GM19468 (cell line): ENCODE results near the gene SIGLEC7.

Source experiments
- ATAC-seq: cut with Tn5 transposase; IDR thresholded peaks from one replicate; pipeline ENCODE4 v1.9.1; 2021; ENCODE audit warnings: mild to moderate bottlenecking, moderate library complexity, moderate number of reproducible peaks; ENCODE audit not compliant: unreplicated experiment; ENCODE audit errors: extremely low read depth

The SIGLEC7 gene

DNA sequence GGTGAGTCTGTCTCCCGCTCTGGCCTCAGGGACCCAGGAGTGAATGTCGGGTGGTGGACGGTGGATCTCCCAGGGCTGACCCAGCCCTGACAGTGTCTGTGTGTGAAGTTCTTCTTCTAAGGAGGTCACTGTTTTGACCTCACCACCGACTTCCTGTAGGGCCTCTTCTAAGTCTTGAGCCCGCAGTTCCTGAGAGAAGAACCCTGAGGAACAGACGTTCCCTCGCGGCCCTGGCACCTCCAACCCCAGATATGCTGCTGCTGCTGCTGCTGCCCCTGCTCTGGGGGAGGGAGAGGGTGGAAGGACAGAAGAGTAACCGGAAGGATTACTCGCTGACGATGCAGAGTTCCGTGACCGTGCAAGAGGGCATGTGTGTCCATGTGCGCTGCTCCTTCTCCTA lies at the start of gene SIGLEC7:
SIGLEC7 (plus strand) TSS at position 183 of the 400 bp plus-strand sequence; CDS start at position 252, 69 bp downstream.
- ATAC-seq: no peak

DNA sequence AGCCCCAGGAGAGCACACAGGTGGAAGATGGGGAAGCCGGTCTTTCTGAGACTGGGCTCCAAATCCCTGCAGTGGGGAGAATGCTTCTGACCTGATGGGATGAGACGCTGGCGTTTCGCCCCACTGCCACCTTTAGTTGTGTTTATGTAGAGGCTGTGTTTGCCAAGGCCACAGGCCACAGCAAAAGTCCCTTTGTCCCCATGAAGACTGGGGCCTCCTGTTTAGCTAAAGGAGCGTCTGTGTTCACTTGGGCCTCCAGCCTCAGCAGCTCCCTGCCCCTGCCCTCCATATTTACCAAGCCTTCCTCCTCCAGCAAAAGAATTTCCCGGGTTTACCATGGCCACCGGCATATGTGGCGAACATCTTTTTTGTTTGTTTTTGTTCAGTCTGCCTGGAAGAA lies 49.0 kb upstream of the SIGLEC7 start:
- ATAC-seq: no peak

DNA sequence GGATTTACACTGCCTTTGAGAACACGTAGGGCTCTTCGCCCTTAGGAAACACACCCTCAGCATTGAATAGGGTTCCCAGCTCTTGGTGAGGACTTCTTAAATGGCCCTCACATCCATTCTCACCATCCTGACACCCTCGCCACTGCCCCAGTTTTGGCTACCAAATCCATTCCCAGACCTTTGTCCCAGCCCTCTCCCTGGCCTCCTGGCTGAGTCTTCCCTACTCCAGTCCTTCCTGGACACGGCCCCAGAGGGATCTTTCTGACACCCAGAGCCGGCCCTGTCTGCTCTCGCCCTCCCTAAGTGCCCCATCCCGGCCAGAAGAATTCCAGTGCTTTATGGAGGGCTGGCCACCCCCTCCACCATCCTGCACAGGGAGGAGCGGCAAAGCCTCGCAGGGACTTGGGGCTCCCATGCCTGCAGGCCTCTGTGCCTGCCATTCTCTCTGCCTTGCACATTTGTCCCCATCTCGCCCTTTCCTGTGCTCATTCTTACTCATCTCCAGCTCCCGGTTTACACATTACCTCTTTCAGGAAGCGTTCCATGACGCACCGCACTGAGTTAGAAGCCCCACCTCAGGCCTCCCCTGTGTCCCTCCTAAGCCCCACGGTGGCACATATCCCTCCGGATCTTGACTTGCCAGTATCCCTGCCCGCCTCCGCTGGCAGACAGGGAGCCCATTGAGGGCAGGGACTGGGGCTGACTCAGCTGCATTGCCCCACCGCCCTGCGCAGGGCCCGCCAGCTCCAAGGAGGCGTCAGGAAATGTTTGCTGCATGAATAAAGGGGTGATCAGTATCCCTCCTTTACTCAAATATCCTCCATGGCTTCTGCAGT lies 48.4 kb upstream of the SIGLEC7 start:
- ATAC-seq: no peak

DNA sequence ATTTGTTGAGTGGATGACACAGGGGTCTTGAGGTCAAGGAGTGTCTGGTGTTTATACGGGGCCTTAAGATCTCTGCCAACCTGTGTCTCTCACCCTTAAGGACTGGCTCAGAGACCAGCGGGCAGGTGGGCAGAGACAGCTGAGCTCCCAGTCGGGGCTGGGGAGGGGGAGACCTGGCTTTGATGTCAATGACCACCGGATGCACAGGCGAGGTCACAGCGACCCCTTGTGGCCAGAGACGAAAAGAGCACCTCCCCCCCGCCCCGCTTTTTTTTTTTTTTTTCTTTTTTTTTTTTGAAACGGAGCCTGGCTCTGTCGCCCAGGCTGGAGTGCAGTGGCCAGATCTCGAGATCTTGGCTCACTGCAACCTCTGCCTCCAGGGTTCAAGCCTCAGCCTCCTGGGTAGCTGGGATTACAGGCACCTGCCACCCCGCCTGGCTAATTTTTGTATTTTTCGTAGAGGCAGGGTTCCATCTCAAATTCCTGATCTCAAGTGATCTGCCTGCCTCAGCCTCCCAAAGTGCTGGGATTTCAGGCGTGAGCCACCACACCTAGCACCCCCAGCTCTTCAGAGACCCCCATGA lies 47.3 kb upstream of the SIGLEC7 start:
- no peak for ATAC-seq

DNA sequence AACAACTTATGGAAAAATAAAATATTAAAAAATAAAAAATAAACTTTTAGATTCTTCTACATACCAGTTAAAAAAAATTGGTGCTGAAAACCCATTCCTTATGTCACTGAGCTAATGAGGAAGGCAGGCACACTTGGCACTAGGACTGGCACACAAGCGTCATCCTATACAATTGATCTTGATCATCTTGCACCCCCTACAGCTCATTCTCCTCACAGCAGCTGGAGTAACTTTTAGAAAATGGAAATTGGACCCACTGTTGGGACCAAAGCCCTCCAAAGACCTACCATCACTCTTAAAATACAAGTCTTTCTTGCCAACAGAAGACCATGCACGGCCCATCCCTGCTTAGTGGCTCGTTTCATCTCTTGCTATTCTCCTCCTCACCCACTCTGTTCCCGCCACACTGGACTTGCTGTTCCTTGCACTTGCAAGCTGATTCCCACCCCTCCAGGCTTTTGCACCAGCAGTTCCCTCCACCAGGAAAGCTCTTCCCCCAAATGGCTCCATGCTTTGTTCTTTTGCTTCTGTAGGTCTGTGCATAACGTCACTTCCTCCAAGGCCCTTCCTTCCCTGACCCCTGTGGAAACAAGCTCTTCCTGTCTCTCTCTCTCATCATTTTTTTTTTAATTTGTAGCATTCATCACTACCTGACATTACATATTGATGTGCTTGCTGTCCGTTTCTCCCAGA lies 45.5 kb upstream of the SIGLEC7 start:
- ATAC-seq: no peak

DNA sequence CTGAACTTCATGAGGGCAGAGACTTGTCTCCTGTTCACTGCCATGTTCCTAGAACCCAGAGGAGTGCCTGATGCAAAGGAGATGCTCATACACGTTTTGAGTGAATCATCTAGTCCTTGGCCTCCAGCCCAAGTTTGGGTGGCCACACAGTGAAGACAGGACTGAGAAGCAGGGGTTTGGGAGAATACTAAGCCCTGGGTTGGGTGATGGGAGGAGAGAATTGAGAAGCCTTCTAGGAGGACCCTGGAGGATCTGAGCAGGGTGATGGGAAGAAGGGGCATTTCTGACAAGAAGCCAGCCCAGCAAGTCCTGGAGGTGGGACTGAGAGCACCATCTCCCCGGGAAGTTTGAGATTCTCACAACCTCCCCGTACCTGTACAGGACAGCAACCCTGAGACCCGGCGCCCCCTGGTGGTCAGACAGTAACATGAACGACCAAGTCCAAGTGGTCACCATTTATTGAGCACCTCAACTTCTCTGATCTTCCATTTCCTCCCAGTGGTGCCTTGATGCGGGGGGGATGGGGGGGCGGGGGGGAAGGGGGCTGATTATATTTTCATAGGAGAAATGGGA lies 44.8 kb upstream of the SIGLEC7 start:
- no peak for ATAC-seq

DNA sequence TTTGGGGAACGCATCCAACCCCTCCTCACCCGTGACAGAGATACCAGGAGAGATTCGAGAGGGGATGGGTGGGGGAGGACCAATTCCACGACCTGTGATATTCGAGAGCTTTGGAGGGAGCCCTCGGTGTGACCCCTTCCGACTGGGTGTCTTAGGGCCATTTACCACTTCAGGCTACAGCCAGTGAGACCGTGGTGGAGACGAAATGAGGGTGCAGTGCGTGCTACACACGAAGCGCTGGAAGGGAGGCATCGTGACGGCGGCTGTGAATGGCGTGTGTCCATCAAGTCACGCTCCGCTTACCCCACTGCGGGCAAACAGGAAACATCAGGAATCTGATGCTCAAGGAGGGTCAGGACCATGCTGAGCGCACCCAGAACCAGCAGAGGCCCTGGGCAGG lies 44.3 kb upstream of the SIGLEC7 start:
- no peak for ATAC-seq

DNA sequence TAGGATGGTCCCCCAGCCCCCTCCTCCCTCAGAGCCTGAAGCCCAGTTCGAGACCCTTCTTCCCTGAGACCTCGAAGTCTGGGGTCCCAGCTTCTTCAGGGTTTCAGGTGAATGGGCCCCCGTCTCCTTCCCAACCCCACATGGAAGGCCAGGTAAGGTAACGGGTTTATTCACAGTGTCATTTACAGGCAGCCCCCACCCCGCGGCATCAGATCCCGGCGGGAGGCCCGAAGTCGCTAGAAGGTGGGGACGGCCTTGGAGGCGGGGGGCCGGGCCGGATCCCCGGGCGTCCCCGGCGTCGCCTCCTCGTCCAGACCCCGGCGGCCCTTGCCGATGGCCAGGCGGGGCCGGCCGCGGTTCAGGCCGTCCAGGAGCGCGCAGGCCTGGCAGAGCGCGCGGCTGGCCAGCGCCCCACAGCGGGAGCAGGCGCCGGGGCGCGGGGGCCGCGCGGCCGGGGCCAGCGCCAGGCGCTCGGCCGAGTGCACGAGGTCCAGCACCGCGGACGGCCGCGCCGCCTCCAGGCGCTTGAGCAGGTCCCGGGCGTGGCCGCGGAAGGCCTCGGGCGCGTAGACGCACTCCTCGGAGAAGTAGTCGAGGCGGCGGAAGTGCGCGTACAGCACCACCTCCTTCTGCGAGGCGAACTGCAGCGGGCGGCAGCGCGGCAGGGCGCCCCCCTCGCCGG lies 43.6 kb upstream of the SIGLEC7 start:
- no peak for ATAC-seq

DNA sequence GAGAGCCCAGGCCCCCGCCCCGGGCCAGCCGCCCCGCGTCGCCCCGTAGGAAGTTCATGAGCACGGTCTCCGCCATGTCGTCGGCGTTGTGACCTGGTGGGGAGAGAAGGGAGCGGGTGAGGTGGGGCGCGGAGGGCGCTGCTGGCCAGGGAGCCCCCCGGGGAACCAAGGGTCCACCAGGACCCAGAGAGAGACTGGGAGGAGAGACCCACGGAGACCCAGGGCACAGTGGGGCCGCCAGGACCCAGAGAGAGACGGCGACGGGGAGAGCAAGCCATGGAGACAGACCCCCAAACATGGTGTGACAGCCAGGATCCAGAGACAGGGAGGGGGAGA lies 43.1 kb upstream of the SIGLEC7 start:
- ATAC-seq: no peak

DNA sequence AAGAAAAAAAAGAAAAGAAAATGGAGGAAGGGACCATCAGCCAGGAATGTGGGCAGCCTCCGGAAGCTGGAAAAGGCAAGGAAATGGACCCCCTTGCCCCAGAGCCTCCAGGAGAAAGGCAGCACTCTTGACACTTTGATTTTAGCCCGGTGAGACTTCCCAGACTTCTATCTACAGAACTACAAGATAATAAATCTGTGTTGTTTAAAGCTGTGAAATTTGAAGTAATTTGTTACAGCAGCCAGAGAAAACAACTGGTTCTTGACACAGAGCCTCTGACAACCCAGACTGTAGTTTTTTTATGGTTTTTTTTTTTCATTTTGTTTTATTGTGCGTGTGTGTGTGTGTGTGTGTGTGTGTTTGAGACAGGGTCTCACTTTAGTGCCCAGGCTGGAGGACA lies 41.5 kb upstream of the SIGLEC7 start:
- no peak for ATAC-seq

DNA sequence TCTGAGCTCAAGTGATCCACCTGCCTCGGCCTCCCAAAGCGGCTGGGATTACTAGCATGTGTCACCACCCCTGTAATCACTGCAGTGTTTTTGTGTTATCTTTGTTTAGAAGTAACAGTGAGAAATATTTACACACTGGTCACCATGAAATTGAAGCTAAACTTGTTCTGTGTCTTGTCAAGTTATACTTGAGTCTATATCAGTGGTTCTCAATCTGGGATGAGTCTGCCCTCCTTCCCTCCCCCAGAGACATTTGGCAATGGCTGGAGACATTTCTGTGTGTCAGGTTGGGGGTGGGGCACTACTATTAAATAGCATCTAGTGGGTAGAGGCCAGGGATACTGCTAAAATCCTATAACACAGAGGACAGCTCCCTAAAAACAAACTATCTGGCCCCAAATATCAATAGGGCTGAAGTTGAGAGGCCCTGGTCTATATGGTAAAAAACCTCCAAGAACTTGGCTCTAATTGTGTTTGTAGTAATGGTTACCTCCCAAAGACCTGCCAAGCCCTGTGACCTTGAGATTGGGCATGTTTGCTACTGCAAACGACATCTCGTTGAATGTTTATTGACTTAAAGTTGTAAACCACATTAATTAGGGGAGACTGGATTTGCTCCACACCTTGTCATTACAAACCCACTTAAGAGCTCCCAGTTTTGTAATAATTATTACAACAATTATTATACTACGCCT lies 40.8 kb upstream of the SIGLEC7 start:
- ATAC-seq: no peak

DNA sequence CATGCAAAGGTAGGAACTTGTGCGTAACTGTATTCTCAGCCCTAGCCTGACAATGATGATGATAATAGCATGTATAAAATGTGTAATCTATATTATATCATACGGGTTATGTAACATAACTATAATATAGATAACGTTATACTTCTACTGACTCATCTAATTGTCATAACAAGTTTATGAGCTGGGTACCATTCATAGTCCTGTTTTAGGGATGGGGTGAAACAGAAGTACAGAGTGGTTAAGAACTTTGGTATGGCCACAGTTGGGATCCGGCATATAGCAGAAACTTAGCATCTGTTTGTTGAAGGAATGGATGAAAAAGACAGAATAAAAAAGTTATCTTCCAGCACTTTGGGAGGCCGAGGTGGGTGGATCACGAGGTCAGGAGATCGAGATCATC lies 39.1 kb upstream of the SIGLEC7 start:
- ATAC-seq: no peak

DNA sequence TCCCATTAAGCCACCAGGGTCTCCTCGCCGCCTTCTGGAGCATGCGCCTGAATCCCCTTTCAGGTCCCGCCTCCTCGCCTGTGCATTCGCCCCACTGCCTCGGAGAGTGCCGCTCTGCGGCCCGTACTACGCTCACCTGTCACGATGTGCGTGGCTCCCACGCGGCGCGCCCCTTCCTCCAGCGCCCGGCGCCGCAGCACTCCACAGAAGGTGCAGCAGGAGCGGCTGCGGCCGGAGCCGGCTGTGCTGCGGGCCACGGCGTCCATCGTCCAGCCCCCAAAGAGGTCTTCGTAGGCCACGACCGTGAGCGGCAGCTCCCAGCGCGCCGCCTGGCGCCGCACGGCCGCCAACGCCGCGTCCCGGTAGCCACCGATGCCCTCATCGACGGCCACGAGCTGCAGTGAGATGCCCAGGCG lies 38.2 kb upstream of the SIGLEC7 start:
- ATAC-seq: no peak

DNA sequence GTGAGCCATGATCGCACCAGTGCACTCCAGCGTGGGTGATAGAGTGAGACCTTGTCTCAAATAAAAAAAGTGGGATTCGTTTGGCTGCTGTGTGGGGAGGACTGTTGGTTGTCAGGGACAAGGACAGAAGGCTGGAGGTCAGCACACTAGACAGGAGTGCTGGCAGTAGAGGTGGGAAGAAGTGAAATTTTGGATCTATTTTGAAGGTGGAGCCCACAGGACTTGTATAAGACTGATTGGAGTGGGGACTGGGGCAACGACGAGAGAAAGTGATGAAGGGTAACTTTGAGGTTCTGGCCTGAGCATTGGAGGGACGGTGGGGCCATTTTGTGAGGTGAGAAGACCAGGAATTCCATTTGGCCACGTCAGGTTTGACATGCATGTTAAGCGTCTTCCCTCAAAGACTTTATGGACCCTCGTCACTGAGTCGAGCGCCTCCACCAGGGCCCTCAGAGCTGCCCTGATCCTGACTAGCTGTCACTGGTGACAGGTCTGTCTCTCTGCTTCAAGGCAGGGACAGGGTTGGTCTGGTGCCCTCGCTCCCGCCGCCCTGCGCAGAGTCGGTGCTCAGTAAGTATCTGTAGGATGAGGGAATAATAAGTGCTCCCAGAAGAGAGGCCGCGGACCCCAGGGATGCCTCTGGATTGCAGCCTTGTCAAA lies 34.6 kb upstream of the SIGLEC7 start:
- no peak for ATAC-seq

DNA sequence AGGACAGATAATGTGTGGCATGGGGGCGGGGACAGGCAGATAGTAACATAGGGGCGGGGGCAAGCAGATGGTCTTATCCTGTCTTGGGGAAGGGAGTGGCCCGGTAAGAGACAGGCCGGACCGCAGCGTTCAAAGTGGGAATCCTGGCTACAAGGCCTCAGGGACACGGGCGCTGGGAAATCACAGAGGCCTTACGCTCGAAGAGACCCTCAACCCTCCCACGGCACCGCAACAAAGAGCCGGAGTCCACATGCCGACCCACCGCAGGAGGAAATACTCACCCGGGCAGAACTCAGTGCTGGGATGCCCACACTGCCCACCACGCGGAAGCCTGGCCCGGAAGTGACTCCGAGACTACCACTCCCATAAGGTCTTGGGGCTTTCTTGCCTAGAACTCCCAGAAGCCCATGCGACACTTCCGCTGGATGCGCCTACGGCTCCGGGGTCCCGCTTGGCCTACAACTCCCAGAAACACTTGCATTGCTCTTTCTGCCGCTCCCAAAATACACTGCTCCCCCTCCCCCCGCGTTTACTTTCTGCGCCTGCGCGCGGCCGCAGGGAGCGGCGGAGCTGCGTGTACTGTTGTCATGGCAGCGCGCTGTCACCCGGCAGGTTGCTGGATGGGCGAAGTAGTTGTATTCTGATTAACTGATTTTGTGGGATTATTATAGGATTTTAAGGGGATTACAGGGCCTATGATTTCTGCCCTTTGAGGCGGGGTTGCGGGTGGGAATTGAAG lies 33.9 kb upstream of the SIGLEC7 start, which contains the start of gene CTU1:
CTU1 (minus strand) TSS at position 344 of the 739 bp plus-strand sequence. CDS start 3,840 bp downstream, outside the sequence.
- peak; percentile 90 for ATAC-seq

DNA sequence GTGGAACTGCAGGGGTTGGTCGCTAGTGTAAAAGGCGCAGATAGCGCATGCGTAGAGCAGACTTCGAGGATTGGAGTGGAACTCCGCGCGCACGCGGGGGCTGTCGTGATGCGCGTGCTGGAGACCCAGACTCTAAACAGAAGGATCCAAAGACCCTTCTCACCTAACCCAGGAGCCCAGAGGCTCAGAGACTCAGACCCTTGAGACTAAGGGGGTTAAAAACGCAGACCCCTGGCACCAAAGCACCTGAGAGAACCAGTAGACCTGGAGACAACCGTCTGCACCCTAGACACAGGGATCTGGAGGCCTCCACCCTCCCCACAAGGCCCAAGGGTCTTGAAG lies 33.3 kb upstream of the SIGLEC7 start:
- ATAC-seq: no peak

DNA sequence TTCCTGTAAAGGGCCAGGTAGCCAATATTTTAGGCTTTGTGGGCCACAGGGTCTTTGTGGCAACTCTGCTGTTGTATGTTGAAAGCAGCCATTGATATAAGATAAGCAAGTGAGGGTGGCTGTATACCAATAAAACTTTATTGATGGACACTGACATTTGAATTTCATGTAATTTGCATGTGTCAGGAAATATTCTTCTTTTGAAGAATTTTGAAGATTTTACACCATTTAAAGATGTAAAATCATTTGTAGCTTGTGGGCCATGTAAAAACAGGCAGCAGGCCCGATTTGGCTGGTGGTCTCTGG lies 31.5 kb upstream of the SIGLEC7 start:
- no peak for ATAC-seq

DNA sequence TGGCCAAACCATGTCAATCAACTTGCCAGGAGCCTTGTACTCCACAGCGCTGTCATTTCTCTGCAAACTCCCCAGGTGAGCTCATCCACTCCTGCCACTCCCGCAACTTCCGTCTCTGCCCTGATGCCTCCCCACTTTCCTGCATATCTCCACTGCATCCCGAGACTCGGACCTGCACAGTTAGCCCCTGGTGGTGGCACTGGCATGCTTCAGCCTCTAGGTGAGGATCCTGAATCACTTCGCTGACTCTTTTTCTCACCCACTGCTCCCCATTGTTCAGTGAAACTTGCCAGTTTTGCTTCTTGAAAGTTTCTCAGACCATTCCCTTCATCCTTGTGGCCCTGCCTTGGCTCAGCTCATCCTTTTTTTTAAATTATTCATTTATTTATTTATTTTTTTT lies 30.5 kb upstream of the SIGLEC7 start:
- no peak for ATAC-seq
